Mucosa of gallbladder (tissue), 1 donor: ENCODE measurements around the gene PPP2R3B. TPM values are rescaled to one million over a fixed set of nuclear protein-coding genes. Genes with fewer than 3 reads are reported as not detected.
"Not testable (repeated sequence)": the region's sequence is repeated elsewhere in the genome, so short reads cannot be mapped to it uniquely, and the experiment has no call there.

Experiments
- DNase-seq: peaks from one replicate; pipeline ENCODE4 v3.0.0-alpha.2; 2020; ENCODE audit warnings: low spot score
- total RNA-seq: library from RNA; stranded (reverse); gene quantifications from one replicate; pipeline ENCODE4 v1.2.1, GENCODE V29; 2021
- donor health status: DM: no; HTN: no; CAD: no.

PPP2R3B gene
- total RNA-seq, 1 donor from 2014 or later = 27.1 TPM

- DNase-seq = no peak
These were observed 18.4 kb upstream of the PPP2R3B start for GRCh38 chrX:405149-405548.

GRCh38 chrX:404656-405055 is 17.9 kb upstream of the PPP2R3B start:
- no peak for DNase-seq

- no peak for DNase-seq
These were observed 16.1 kb upstream of the PPP2R3B start for GRCh38 chrX:402857-403256.

- no peak for DNase-seq
These were observed 13.6 kb upstream of the PPP2R3B start for GRCh38 chrX:400258-400657.

GRCh38 chrX:397575-397974 is 10.9 kb upstream of the PPP2R3B start:
- DNase-seq = no peak

GRCh38 chrX:394830-395229 is 8.1 kb upstream of the PPP2R3B start:
- no peak for DNase-seq

- no peak for DNase-seq
These were observed 5.8 kb upstream of the PPP2R3B start for GRCh38 chrX:392575-392846.

GRCh38 chrX:391717-392574 is 5.2 kb upstream of the PPP2R3B start:
- no peak for DNase-seq

GRCh38 chrX:390459-390858 is 3.8 kb upstream of the PPP2R3B start:
- no peak for DNase-seq

- no peak for DNase-seq
These were observed 2.3 kb upstream of the PPP2R3B start for GRCh38 chrX:389021-389441.

GRCh38 chrX:387729-388128 is 1.0 kb upstream of the PPP2R3B start:
- DNase-seq = no peak

- DNase-seq = no peak
These were observed 404 bp downstream of the PPP2R3B start for GRCh38 chrX:386239-386767.

- DNase-seq = not testable (repeated sequence)
These were observed 971 bp downstream of the PPP2R3B start for GRCh38 chrX:385736-386135.

GRCh38 chrX:384861-385260 is 1.8 kb downstream of the PPP2R3B start:
- no peak for DNase-seq

GRCh38 chrX:378443-378842 is 8.3 kb downstream of the PPP2R3B start:
- DNase-seq = no peak

- not testable (repeated sequence) for DNase-seq
These were observed 10.5 kb downstream of the PPP2R3B start for GRCh38 chrX:376206-376605.

GRCh38 chrX:375181-376036 is 11.3 kb downstream of the PPP2R3B start:
- DNase-seq = no peak

- no peak for DNase-seq
These were observed 12.1 kb downstream of the PPP2R3B start for GRCh38 chrX:374596-374995.

GRCh38 chrX:373641-374471 is 12.9 kb downstream of the PPP2R3B start:
- DNase-seq = no peak

- DNase-seq = no peak
These were observed 13.7 kb downstream of the PPP2R3B start for GRCh38 chrX:372856-373640.

- no peak for DNase-seq
These were observed 14.8 kb downstream of the PPP2R3B start for GRCh38 chrX:371907-372306.
